ENCODE data around the gene C4orf50.

DNA sequence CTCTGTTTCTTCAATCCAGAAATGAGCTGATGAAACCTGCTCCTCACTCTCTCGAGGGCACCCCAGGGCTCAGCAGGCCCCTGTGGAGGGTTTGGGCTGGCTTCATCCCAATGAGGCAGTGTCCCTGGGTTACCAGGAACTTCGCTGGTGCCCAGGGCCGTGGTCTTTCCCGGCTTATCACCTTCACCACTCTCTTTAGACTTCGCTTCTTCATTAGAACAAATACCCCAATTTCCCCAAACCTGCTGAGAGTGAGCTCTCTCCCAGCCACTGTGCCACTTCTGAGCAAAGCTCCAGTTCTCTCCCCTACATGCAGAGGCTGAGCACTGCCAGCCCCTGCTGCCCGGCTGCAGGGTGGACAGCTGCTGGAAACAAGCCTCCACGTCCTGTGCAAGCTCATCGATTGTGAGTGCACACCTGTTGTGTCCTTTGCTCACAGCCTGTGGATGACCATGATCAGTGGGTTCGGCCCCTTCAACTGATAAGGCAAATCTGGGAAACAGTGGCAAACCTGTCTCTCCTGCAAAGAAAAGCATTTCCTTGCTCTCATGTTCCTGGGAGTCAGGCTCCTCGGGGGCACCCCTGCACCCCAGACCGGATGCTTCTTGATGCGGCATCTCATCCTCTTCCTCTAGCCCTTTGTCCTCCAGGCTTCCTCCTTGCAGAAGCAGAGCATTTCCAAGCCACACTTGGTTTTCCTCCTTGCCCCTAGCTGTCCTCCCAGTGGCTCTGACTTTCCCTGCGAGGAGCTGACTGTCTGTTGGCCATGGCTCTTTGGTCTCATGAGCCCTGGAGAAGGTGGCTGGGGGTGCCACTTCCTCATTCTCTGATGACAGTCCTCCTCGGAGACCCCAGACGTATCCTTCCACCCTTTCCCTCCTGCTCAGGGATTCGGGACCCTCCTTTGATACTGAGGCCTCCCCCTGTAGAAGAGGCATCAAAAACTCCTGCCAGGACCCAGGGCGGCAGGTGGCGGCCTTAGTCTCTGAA, 28.7 kb downstream of the C4orf50 start:
- TF ChIP-seq, protein P1, sequence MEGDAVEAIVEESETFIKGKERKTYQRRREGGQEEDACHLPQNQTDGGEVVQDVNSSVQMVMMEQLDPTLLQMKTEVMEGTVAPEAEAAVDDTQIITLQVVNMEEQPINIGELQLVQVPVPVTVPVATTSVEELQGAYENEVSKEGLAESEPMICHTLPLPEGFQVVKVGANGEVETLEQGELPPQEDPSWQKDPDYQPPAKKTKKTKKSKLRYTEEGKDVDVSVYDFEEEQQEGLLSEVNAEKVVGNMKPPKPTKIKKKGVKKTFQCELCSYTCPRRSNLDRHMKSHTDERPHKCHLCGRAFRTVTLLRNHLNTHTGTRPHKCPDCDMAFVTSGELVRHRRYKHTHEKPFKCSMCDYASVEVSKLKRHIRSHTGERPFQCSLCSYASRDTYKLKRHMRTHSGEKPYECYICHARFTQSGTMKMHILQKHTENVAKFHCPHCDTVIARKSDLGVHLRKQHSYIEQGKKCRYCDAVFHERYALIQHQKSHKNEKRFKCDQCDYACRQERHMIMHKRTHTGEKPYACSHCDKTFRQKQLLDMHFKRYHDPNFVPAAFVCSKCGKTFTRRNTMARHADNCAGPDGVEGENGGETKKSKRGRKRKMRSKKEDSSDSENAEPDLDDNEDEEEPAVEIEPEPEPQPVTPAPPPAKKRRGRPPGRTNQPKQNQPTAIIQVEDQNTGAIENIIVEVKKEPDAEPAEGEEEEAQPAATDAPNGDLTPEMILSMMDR (IDR thresholded peaks at IDR 0.05) = no peak
- TF ChIP-seq EP300 (IDR thresholded peaks at IDR 0.05) (no peak), POLR2A (IDR thresholded peaks at IDR 0.05) (no peak)

All from tibial nerve (tissue), 4 donors.